HCT116 (cell line): ENCODE data around the gene TSPAN15. TPM values are rescaled to one million over a fixed set of nuclear protein-coding genes. Genes with fewer than 3 reads are reported as not detected.

ENCODE experiments used
- ATAC-seq: fragments of 200-7000 bp; cut with Tn5 transposase; 2 replicates; pipeline ENCODE4 v1.9.1; 2020; ENCODE audit warnings: mild to moderate bottlenecking, moderate library complexity
- BruUV-seq: library from RNA; stranded (reverse); fragments of 400-500 nt; replicated peaks from 2 replicates; lab custom pipeline; 2021; lab: Mats Ljungman, UMichigan
- CTCF ChIA-PET: fragments of 300-600 bp; sonication (Branson Sonifier 250); formaldehyde crosslinking; loops from one replicate; lab custom pipeline; 2021; ENCODE audit warnings: antibody characterized with exemption; lab: Charles Lee
- POLR2A ChIA-PET: fragments of 300-600, 350-600 bp; sonication (Branson Sonifier 250); formaldehyde crosslinking; loops from one replicate; lab custom pipeline; 2021; ENCODE audit warnings: antibody characterized with exemption; lab: Charles Lee
- RAD21 ChIA-PET, 2 experiments: fragments of 300-600 bp; sonication (Branson Sonifier 250); formaldehyde crosslinking; loops; one replicate each; lab custom pipeline; 2023; ENCODE audit warnings: low total read pairs in 2 of 2; ENCODE audit not compliant: uncharacterized antibody in 2 of 2, unreplicated experiment in 2 of 2, low non-redundant PET in 1 of 2; lab: Charles Lee
- DNase-seq: peaks from one replicate; pipeline ENCODE4 v3.0.0-alpha.2; 2010; ENCODE audit warnings: low read depth, low spot score
- H2AFZ ChIP-seq: fragments of 200-600 bp; shearing (Covaris generic), sonication (generic); 2 replicates; pipeline ENCODE4 v1.6.1; 2017; ENCODE audit warnings: low read depth, mixed run types, mixed read lengths, antibody characterized with exemption, low read length; ENCODE audit not compliant: poor library complexity, severe bottlenecking
- H3K27ac ChIP-seq: 2 replicates; pipeline ENCODE4 v1.5.1; 2012; ENCODE audit warnings: low read depth, low read length
- H3K27me3 ChIP-seq: fragments of 200-600 bp; sonication (generic); 2 replicates; pipeline ENCODE4 v1.6.1; 2016; ENCODE audit warnings: mixed run types, low read length, mixed read lengths; ENCODE audit not compliant: insufficient read depth
- H3K36me3 ChIP-seq, 2 experiments: fragments of 200-500 bp in 1 of 2; fragments of 200-600 bp in 1 of 2; sonication (Bioruptor generic) in 1 of 2; sonication (generic) in 1 of 2; 2 replicates each; pipeline versions ENCODE4 v1.5.1 to v1.6.1; 2014 to 2016; ENCODE audit warnings: low read length in 2 of 2, inconsistent platforms in 1 of 2, mixed read lengths in 1 of 2, mixed run types in 1 of 2; ENCODE audit not compliant: insufficient read depth in 2 of 2, control insufficient read depth in 1 of 2
- H3K4me1 ChIP-seq, 2 experiments: fragments of 200-600 bp in 1 of 2; sonication (generic) in 1 of 2; 2 replicates each; pipeline versions ENCODE4 v1.5.1 to v1.6.1; 2012 to 2017; ENCODE audit warnings: low read length in 2 of 2, inconsistent platforms in 1 of 2, mild to moderate bottlenecking in 1 of 2, mixed read lengths in 1 of 2, mixed run types in 1 of 2, moderate library complexity in 1 of 2; ENCODE audit not compliant: insufficient read depth in 2 of 2, control insufficient read depth in 1 of 2
- H3K4me2 ChIP-seq: fragments of 200-600 bp; sonication (generic); 2 replicates; pipeline ENCODE4 v1.6.1; 2017; ENCODE audit warnings: mixed run types, low read length, mixed read lengths
- H3K4me3 ChIP-seq, 2 experiments: fragments of 200-600 bp in 1 of 2; sonication (generic) in 1 of 2; replicated peaks in 1 of 2; 2 replicates each; pipeline ENCODE4 v1.5.1; 2011 to 2016; ENCODE audit warnings: low read length in 2 of 2, control low read depth in 1 of 2, low read depth in 1 of 2, mild to moderate bottlenecking in 1 of 2, mixed read lengths in 1 of 2, mixed run types in 1 of 2
- H3K79me2 ChIP-seq: fragments of 200-600 bp; sonication (generic); 2 replicates; pipeline ENCODE4 v1.6.1; 2017; ENCODE audit warnings: mild to moderate bottlenecking, mixed run types, low read length, moderate library complexity, mixed read lengths; ENCODE audit not compliant: insufficient read depth
- H3K9ac ChIP-seq: fragments of 200-600 bp; sonication (generic); 2 replicates; pipeline ENCODE4 v1.6.1; 2016; ENCODE audit warnings: low read length, mixed read lengths
- H3K9me2 ChIP-seq: fragments of 200-600 bp; sonication (generic), shearing (Covaris generic); 2 replicates; pipeline ENCODE4 v1.6.1; 2017; ENCODE audit warnings: mixed run types, mild to moderate bottlenecking, moderate library complexity; ENCODE audit not compliant: insufficient read depth
- H3K9me3 ChIP-seq, 2 experiments: fragments of 200-500 bp in 1 of 2; fragments of 200-600 bp in 1 of 2; sonication (Bioruptor generic) in 1 of 2; sonication (generic) in 1 of 2; 2 replicates each; pipeline ENCODE4 v1.6.1; 2014 to 2017; ENCODE audit warnings: low read length in 2 of 2, mixed read lengths in 2 of 2, inconsistent platforms in 1 of 2, low read depth in 1 of 2, mild to moderate bottlenecking in 1 of 2, mixed run types in 1 of 2, moderate library complexity in 1 of 2; ENCODE audit not compliant: control insufficient read depth in 1 of 2, insufficient read depth in 1 of 2
- H4K20me1 ChIP-seq: fragments of 200-600 bp; sonication (generic), shearing (Covaris generic); 2 replicates; pipeline ENCODE4 v1.6.1; 2017; ENCODE audit warnings: mixed run types, mild to moderate bottlenecking, moderate library complexity; ENCODE audit not compliant: insufficient read depth
- CTCF ChIP-seq, 3 experiments: fragments of 200-600 bp in 1 of 3; sonication (generic) in 1 of 3; IDR thresholded peaks in 2 of 3; conservative IDR thresholded peaks in 1 of 3; 2 replicates each; pipeline ENCODE4 v1.5.1; 2012 to 2017; ENCODE audit warnings: low read depth in 2 of 3, low read length in 2 of 3, antibody characterized with exemption in 1 of 3, borderline replicate concordance in 1 of 3, control low read depth in 1 of 3, mild to moderate bottlenecking in 1 of 3, mixed read lengths in 1 of 3, mixed run types in 1 of 3, moderate library complexity in 1 of 3; ENCODE audit not compliant: insufficient read depth in 1 of 3
- ELF1 ChIP-seq: IDR thresholded peaks from 2 replicates; pipeline ENCODE4 v1.6.1; 2012; ENCODE audit warnings: low read depth, borderline replicate concordance
- EZH2phosphoT487 ChIP-seq: fragments of 200-600 bp; IDR thresholded peaks from 2 replicates; pipeline ENCODE4 v1.6.1; 2018; ENCODE audit warnings: antibody characterized with exemption, borderline replicate concordance
- RAD21 ChIP-seq: IDR thresholded peaks from 2 replicates; pipeline ENCODE4 v1.6.1; 2012; ENCODE audit warnings: low read depth, mild to moderate bottlenecking
- intact Hi-C: fragments of 100-400 bp; cut with micrococcal nuclease; formaldehyde crosslinking; loops from 2 replicates; pipeline ENCODE4 v1.10.0; 2022
- total RNA-seq: library from RNA; stranded (reverse); gene quantifications from one replicate; pipeline ENCODE4 v1.2.1, GENCODE V29; 2021; ENCODE audit not compliant: unreplicated experiment

Gene TSPAN15
- total RNA-seq, 1 experiment from 2014 or later: 16.0 TPM

GRCh38 chr10:69407621-69408301 lies 43.5 kb upstream of the TSPAN15 start:
- Histone ChIP-seq H3K4me2 (peak overlapping the region; percentile 65), H3K9ac (peak overlapping the region; percentile 39), H3K79me2 (no peaks in the 10 kb centered on the region), H3K27ac (no peak overlapping the region), H2AFZ (no peak overlapping the region), H3K36me3 (no peaks in the 10 kb centered on the region), H3K27me3 (no peaks in the 10 kb centered on the region), H4K20me1 (no peaks in the 10 kb centered on the region), H3K4me3 (no peak overlapping the region), H3K9me3 (no peaks in the 10 kb centered on the region), H3K9me2 (no peaks in the 10 kb centered on the region), H3K4me1 (peaks cover 9 to 16% of the 10 kb centered on the region in 2 experiments)
- ChIA-PET CTCF (interaction anchor here (0.6 to 4.4 kb wide), 36 partner anchors 9 to 423 kb away, joined by 3 to 46 read pairs (median 5); partner anchors contain the start of genes HKDC1, TACR2 and TSPAN15), POLR2A (interaction anchor here (0.6 to 0.7 kb wide), 2 partner anchors 100 to 352 kb away, joined by 3 to 4 read pairs; no protein-coding TSS in a partner anchor), RAD21 (interaction anchor here (0.5 to 0.6 kb wide), 2 partner anchors 139 to 191 kb away, joined by 3 to 4 read pairs; no protein-coding TSS in a partner anchor)
- BruUV-seq: no TSS peak
- ATAC-seq (peak; percentile 18; the same call in 1 of the 2 replicates), DNase-seq (no peak)
- TF ChIP-seq CTCF (IDR thresholded peaks at IDR 0.05 in 2 of 3, conservative IDR thresholded peaks at IDR 0.05 in 1 of 3; ENCODE audit: borderline replicate concordance in 1 of 3, insufficient read depth in 1 of 3, low read depth in 2 of 3, low read length in 2 of 3) (peak; percentile 52 to 68 (median 56); a peak in 5 of 6 replicates), RAD21 (peak; percentile 67), EZH2phosphoT487 (no peak), ELF1 (no peak)
- intact Hi-C loops: loop anchor here (1.0 to 2.0 kb wide), 2 partner anchors 100 to 231 kb away; no protein-coding TSS in a partner anchor
